GM13977 (cell line): ENCODE data around the gene SLC25A42.
A peak's percentile ranks its signal among the peaks of the same experiment; 100 is the strongest.
"Not testable (repeated sequence)": the region's sequence is repeated elsewhere in the genome, so short reads cannot be mapped to it uniquely, and the experiment has no call there.

ENCODE experiments used
- DNase-seq: peaks from one replicate; pipeline ENCODE4 v3.0.0; 2012; ENCODE audit warnings: low spot score
- in situ Hi-C: fragments of 300-500 bp; cut with MboI; formaldehyde crosslinking; loops from one replicate; pipeline ENCODE4 v1.12.0; 2022; ENCODE audit warnings: low sequenced_read_pairs, low pct_unique_long_range_greater_than_20kb, mixed read lengths, inconsistent platforms; ENCODE audit not compliant: unreplicated experiment
- TF ChIP-seq, protein P1 (sequence below): IDR thresholded peaks from 2 replicates; pipeline ENCODE4 v1.5.1; 2012; ENCODE audit warnings: mild to moderate bottlenecking, control low read depth; ENCODE audit not compliant: insufficient read depth; ENCODE audit errors: extremely low read depth, missing control alignments

Gene SLC25A42

GRCh38 chr19:19103167-19103566 is 39.4 kb downstream of the SLC25A42 start:
- no peak for DNase-seq
- TF ChIP-seq, protein P1, sequence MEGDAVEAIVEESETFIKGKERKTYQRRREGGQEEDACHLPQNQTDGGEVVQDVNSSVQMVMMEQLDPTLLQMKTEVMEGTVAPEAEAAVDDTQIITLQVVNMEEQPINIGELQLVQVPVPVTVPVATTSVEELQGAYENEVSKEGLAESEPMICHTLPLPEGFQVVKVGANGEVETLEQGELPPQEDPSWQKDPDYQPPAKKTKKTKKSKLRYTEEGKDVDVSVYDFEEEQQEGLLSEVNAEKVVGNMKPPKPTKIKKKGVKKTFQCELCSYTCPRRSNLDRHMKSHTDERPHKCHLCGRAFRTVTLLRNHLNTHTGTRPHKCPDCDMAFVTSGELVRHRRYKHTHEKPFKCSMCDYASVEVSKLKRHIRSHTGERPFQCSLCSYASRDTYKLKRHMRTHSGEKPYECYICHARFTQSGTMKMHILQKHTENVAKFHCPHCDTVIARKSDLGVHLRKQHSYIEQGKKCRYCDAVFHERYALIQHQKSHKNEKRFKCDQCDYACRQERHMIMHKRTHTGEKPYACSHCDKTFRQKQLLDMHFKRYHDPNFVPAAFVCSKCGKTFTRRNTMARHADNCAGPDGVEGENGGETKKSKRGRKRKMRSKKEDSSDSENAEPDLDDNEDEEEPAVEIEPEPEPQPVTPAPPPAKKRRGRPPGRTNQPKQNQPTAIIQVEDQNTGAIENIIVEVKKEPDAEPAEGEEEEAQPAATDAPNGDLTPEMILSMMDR, result no peak
- in situ Hi-C loops, result no loop called here

- in situ Hi-C loops, result no loop called here
- DNase-seq, result no peak
- TF ChIP-seq, protein P1, result no peak
These were observed 41.7 kb downstream of the SLC25A42 start for GRCh38 chr19:19105365-19106055.

DNA sequence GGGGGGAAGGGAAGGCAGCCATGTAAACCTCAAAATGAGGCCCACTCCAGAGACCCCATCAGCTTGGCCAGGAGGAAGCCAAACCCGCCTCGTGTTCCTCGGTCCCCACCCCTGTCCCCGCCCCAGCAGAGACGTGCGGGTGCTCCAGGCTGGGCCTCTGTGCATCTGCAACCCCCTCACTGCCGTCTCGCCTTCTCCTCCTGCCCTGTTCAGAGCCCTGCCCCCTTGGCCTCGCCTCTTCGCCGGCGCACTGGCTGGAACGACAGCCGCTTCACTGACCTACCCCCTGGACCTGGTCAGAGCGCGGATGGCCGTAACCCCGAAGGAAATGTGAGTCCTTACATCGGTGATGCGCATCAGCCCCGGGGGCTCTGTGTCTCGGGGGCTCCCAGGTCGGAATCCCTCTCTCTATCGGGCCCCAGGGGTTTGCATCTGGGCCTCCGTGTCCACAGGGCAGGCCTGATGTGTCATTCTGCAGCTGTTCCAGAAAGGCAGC is 42.3 kb downstream of the SLC25A42 start:
- TF ChIP-seq, protein P1, result no peak
- in situ Hi-C loops, result no loop called here
- no peak for DNase-seq

GRCh38 chr19:19106938-19107337 is 43.1 kb downstream of the SLC25A42 start:
- in situ Hi-C loops, DNase-seq: not testable (repeated sequence)

GRCh38 chr19:19107654-19108053 is 43.9 kb downstream of the SLC25A42 start:
- in situ Hi-C loops, result no loop called here
- TF ChIP-seq, protein P1, result no peak
- no peak for DNase-seq

DNA sequence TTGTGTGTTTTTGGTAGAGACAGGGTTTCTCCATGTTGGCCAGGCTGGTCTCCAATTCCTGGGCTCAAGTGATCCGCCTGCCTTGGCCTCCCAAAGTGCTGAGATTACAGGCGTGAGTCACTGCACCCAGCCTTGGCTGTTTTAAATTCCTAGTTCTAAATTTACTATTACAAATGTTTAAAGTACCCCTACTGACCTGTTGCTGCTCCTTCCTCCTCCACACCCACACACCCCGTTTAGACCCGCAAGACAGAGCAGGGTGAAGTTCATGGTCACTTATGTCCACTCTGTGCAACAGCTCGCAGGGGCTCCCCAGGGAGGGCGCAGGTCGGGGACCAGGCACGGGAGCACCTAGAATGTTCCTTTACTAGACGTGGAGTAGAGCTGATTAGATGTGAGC is 45.8 kb downstream of the SLC25A42 start:
- in situ Hi-C loops, result no loop called here
- TF ChIP-seq, protein P1, result no peak
- DNase-seq, result no peak

- in situ Hi-C loops, result no loop called here
- TF ChIP-seq, protein P1, result peak; percentile 44
- DNase-seq, result peak; percentile 62
These were observed 46.8 kb downstream of the SLC25A42 start for GRCh38 chr19:19110410-19111135.
